Heart left ventricle (tissue), 16 donors: ENCODE measurements around the gene DNPEP. TPM values are rescaled to one million over a fixed set of nuclear protein-coding genes. Genes with fewer than 3 reads are reported as not detected.

Experiments
- ATAC-seq, 4 donors: fragments of 200-7000 bp; cut with Tn5 transposase; one replicate each; pipeline ENCODE4 v1.9.1; 2020 to 2022; ENCODE audit warnings: moderate library complexity in 4 of 4, mild to moderate bottlenecking in 3 of 4, moderate number of reproducible peaks in 1 of 4
- DNase-seq, 5 donors: peaks; one replicate each; pipeline ENCODE4 v3.0.0-alpha.2; 2020
- H3K27ac ChIP-seq, 12 donors: fragments of 200-600 bp; sonication (generic) in 4 of 12; one replicate each; pipeline versions ENCODE4 v1.5.0 to v1.8.0; 2016 to 2022; ENCODE audit warnings: mild to moderate bottlenecking in 2 of 12
- H3K27me3 ChIP-seq, 9 donors: fragments of 200-600 bp; sonication (generic) in 2 of 9; one replicate each; pipeline versions ENCODE4 v1.5.1 to v1.8.0; 2016 to 2022; ENCODE audit warnings: mild to moderate bottlenecking in 3 of 9
- H3K36me3 ChIP-seq, 9 donors: fragments of 200-600 bp; sonication (generic) in 2 of 9; one replicate each; pipeline versions ENCODE4 v1.5.0 to v1.8.0; 2018 to 2022; ENCODE audit warnings: mild to moderate bottlenecking in 2 of 9
- H3K4me1 ChIP-seq, 12 donors: fragments of 200-600 bp; sonication (generic) in 4 of 12; one replicate each; pipeline versions ENCODE4 v1.5.0 to v1.8.0; 2016 to 2022; ENCODE audit warnings: mild to moderate bottlenecking in 3 of 12
- H3K4me3 ChIP-seq, 12 donors: fragments of 200-600 bp; sonication (generic) in 4 of 12; one replicate each; pipeline versions ENCODE4 v1.5.0 to v1.8.0; 2017 to 2022; ENCODE audit warnings: mild to moderate bottlenecking in 9 of 12, moderate library complexity in 4 of 12
- H3K9me3 ChIP-seq, 12 donors: fragments of 200-600 bp; sonication (generic) in 4 of 12; one replicate each; pipeline versions ENCODE4 v1.5.0 to v1.8.0; 2016 to 2022; ENCODE audit warnings: mild to moderate bottlenecking in 1 of 12
- CTCF ChIP-seq, 12 donors: fragments of 200-600 bp; sonication (generic) in 4 of 12; IDR thresholded peaks; one replicate each; pipeline versions ENCODE4 v1.5.0 to v1.8.0; 2018 to 2022; ENCODE audit warnings: antibody characterized with exemption in 12 of 12, mild to moderate bottlenecking in 5 of 12
- POLR2A ChIP-seq, 2 donors: fragments of 450-650 bp; IDR thresholded peaks; one replicate each; pipeline ENCODE4 v1.6.1; 2017; ENCODE audit warnings: antibody characterized with exemption in 2 of 2, mild to moderate bottlenecking in 2 of 2, moderate library complexity in 2 of 2
- WGBS, 4 donors: extraction: QIAGEN DNeasy Blood & Tissue Kit in 2 of 4; methylation state at CpG; one replicate each; pipeline versions ENCODE4 v1.1.5 to v1.1.7; 2013 to 2018; 5-methylcytosine and 5-hydroxymethylcytosine counted together
- intact Hi-C, 10 donors: fragments of 100-400 bp; cut with DNase I; formaldehyde crosslinking; loops; one replicate each; pipeline versions ENCODE4 v1.11.1 to v1.14.2; 2022
- polyA plus RNA-seq, 2 donors: library from polyadenylated mRNA; stranded (reverse); fragments of 200-250 nt; gene quantifications; one replicate each; pipeline ENCODE4 v1.2.3, GENCODE V29; 2013
- total RNA-seq, 9 donors: library from RNA; depleted of rRNA in 2 of 9; stranded (reverse); fragments of >200 nt in 2 of 9; fragmentation: NEBNext Ultra II Directional in 3 of 9; extraction: Animal tissue kit (Norgen Biotek cat#: 25700) in 3 of 9; gene quantifications; one replicate each; pipeline versions ENCODE4 v1.1.0 to v1.2.4, GENCODE V29; 2016 to 2023
- donor health status: ischemic (EF 13 %, LVEDD 7.1; RV severe dilation, severe dysfunction).
- donor health status: healthy with polysubstance abuse.
- donor health status: DM: no; HTN: yes; CAD: no.
- donor health status: DM: no; HTN: no; CAD: no.
- donor health status: ischemic (EF 25% LVEDD 6.9; RV normal size, moderate dysfunction).
- donor health status: ischemic (EF 25% LVEDD 5.7; RV mildly dilated, moderate dysfunction).
- donor health status: healthy.
- donor health status: DM: yes; HTN: yes; CAD: no.
- donor health status: ischemic (EF 35%, LVEDD 5.7; RV mildly dilated, moderate dysfunction).
- donor health status: nonischemic (EF 11% LVEDD 7.7; RV severe dilation, severe dysfunction).
- donor health status: DM: yes; HTN: yes; CAD: no.
- donor health status: PGD.
- donor health status: ischemic (EF 29% LVEDD 5.4; RV normal size, mild dysfunction).
- donor health status: nonischemic (EF 23%, LVEDD 6.1; RV moderate dilation, normal function).

The DNPEP gene
- total and polyA plus RNA-seq, 11 donors = 61.3 to 101 (median 71.8) TPM

DNA sequence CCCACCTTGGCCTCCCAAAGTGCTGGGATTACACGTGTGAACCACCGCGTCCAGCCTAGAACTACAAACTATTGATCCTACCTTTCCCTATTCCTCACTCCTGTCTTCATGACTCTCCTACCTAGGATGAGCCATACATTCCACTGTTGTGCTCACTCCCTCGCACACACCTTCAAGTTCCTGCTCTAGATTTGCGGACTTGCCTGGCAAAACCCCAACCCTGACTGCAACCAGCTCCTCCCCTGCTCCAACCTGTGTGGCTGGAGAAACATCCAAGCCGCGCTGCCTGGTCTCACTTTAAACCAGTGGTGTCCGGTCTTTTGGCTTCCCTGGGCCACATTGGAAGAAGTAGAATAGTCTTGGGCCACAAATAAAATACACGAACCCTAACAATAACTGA, 5.0 kb upstream of the DNPEP start:
- DNase-seq = no peak
- H3K27ac ChIP-seq = no peak overlapping the region
- 87 to 94% (median 90%) methylated on average over 9 of the region's 9 CpGs for WGBS, 4 donors

DNA sequence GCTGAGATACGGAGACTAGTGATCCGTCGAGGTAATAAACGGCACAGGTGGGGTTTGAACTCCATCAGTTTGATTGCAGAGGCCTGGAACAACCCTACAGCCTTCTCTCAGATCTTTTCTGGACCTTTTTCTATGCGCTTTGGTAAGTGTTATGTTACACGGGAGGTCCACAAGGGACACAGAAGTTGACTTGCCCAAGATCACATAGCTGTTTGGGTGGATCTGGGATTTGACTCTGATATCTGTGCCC, 1.1 kb upstream of the DNPEP start:
- peaks cover 0 to 28% (median 26%) of the 10 kb centered on the region in 9 donors for H3K36me3 ChIP-seq
- ATAC-seq (no peak), DNase-seq (no peak)
- peaks cover 0 to 6% (median 0%) of the 10 kb centered on the region in 12 donors for H3K9me3 ChIP-seq
- intact Hi-C loops = loop anchor here in 6 of 10 donors (10.0 kb wide), 3 partner anchors 94 to 224 kb away; partner anchors contain the start of genes CNPPD1 (in 3 of the 6), NHEJ1 (in 3 of the 6), RETREG2 (in 3 of the 6) and SLC23A3 (in 3 of the 6)
- H3K4me3 ChIP-seq = peak overlapping the region in 7 of 12 donors; percentile 22 to 95 (median 83)
- no peaks in the 10 kb centered on the region for H3K27me3 ChIP-seq
- H3K4me1 ChIP-seq = peaks cover 0 to 19% (median 11%) of the 10 kb centered on the region in 12 donors
- H3K27ac ChIP-seq = peak overlapping the region in 11 of 12 donors; percentile 62 to 99 (median 88)
- TF ChIP-seq CTCF (IDR thresholded peaks at IDR 0.05) (no peak), POLR2A (IDR thresholded peaks at IDR 0.05) (no peak)
- WGBS, 4 donors = 55 to 64% (median 61%) methylated on average over 6 of the region's 6 CpGs

More for the DNA sequence above, 5.0 kb upstream of the DNPEP start:
- intact Hi-C loops = loop anchor here in 1 of 10 donors (5.0 kb wide), 1 partner anchor 205 kb away; the partner anchor contains the start of gene STK11IP
- no peak overlapping the region for H3K4me3 ChIP-seq
- no peaks in the 10 kb centered on the region for H3K36me3 ChIP-seq
- no peak for TF ChIP-seq CTCF (IDR thresholded peaks at IDR 0.05)
- no peak for ATAC-seq
- peaks cover 0 to 5% (median 0%) of the 10 kb centered on the region in 12 donors for H3K4me1 ChIP-seq
- no peaks in the 10 kb centered on the region for H3K27me3 ChIP-seq
- H3K9me3 ChIP-seq = peaks cover 0 to 6% (median 0%) of the 10 kb centered on the region in 12 donors

DNA sequence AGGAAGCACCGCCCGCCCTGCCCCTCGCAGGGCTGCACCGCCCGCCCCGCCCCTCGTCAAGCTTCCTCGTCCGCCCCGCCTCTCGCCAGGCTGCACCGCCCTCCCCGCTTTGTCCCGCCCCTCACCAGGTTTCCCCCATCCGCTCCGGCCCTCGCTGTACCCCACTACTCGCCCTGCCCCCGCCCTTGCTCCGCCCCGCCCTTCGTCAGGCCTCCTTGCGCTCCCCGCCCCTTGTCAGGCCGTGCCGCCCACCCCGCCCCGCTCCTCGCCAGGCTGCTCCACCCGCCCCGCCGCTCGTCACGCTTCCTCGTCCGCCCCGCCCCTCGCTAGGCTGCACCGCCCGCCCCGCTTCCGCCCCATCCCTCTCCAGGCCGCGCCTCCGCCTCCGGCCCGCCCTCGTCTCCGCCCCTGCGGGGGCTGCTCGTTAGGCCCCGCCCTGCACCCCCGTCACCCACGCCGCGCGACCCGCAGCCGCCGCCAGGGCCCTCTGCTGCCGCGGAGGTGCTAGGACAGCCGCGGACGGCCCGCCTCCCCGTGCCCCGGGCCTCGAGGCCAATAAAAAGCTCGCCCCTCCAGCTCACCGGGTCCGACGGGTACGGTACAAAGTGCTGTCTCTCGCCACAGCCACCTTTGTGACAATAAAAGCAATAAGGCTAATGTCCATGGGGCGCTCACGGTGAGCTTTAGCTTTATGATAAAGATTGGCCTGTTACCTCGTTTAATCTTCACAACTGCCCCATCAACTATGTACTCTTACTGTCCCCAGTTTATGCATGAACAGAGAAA, 602 bp upstream of the DNPEP start:
- TF ChIP-seq CTCF (IDR thresholded peaks at IDR 0.05) (peak; percentile 40 to 87 (median 74)), POLR2A (IDR thresholded peaks at IDR 0.05) (peak in 1 of 2 donors; percentile 40)
- Histone ChIP-seq H3K9me3 (peaks cover 0 to 6% (median 0%) of the 10 kb centered on the region in 12 donors), H3K4me3 (peak overlapping the region in 10 of 12 donors; percentile 20 to 95 (median 78)), H3K27ac (peak overlapping the region; percentile 77 to 99 (median 89)), H3K36me3 (peaks cover 0 to 33% (median 31%) of the 10 kb centered on the region in 9 donors), H3K4me1 (peaks cover 0 to 19% (median 11%) of the 10 kb centered on the region in 12 donors), H3K27me3 (no peaks in the 10 kb centered on the region)
- intact Hi-C loops = loop anchor here in 6 of 10 donors (10.0 kb wide), 3 partner anchors 94 to 224 kb away; partner anchors contain the start of genes CNPPD1 (in 3 of the 6), NHEJ1 (in 3 of the 6), RETREG2 (in 3 of the 6) and SLC23A3 (in 3 of the 6)
- DNase-seq (peak; percentile 99 to 100 (median 99)), ATAC-seq (peak; percentile 83 to 92 (median 88))
- 1 to 3% (median 2%) methylated on average over 21 to 78 of the region's 78 CpGs for WGBS, 4 donors
